Fibroblast of lung (primary cell): ENCODE measurements around the gene MSANTD2. TPM values are rescaled to one million over a fixed set of nuclear protein-coding genes. Genes with fewer than 3 reads are reported as not detected.

Source experiments
- DNase-seq, 2 donors: peaks; one replicate each; pipeline versions ENCODE4 v3.0.0 to v3.0.0-alpha.2; 2010; ENCODE audit warnings: low read depth in 2 of 2
- H2AFZ ChIP-seq: 2 replicates; pipeline ENCODE4 v1.5.1; 2012; ENCODE audit warnings: low read length, control low read depth, inconsistent platforms
- H3K27ac ChIP-seq: 2 replicates; pipeline ENCODE4 v1.5.1; 2011; ENCODE audit warnings: low read length, control low read depth; ENCODE audit not compliant: insufficient read depth
- H3K27me3 ChIP-seq: 2 replicates; pipeline ENCODE4 v1.5.1; 2011; ENCODE audit warnings: mild to moderate bottlenecking, low read length; ENCODE audit not compliant: control insufficient read depth, insufficient read depth
- H3K36me3 ChIP-seq: 2 replicates; pipeline ENCODE4 v1.5.1; 2011; ENCODE audit warnings: low read length; ENCODE audit not compliant: control insufficient read depth, insufficient read depth
- H3K4me1 ChIP-seq: 2 replicates; pipeline ENCODE4 v1.5.1; 2011; ENCODE audit warnings: low read length; ENCODE audit not compliant: control insufficient read depth, insufficient read depth; ENCODE audit errors: extremely low read depth
- H3K4me2 ChIP-seq: 2 replicates; pipeline ENCODE4 v1.5.1; 2011; ENCODE audit warnings: low read length, control low read depth; ENCODE audit not compliant: insufficient read depth; ENCODE audit errors: extremely low read depth
- H3K4me3 ChIP-seq, 4 experiments: fragments of 200-600 bp in 1 of 4; sonication (generic) in 1 of 4; replicated peaks in 1 of 4; 2 replicates each; pipeline ENCODE4 v1.5.1; 2011 to 2016; ENCODE audit warnings: low read length in 4 of 4, low read depth in 3 of 4, mild to moderate bottlenecking in 3 of 4, control low read depth in 2 of 4, inconsistent platforms in 1 of 4, mixed read lengths in 1 of 4; ENCODE audit not compliant: insufficient read depth in 1 of 4; ENCODE audit errors: control extremely low read depth in 1 of 4
- H3K79me2 ChIP-seq: 2 replicates; pipeline ENCODE4 v1.5.1; 2012; ENCODE audit warnings: mild to moderate bottlenecking, low read length, inconsistent platforms; ENCODE audit not compliant: control insufficient read depth, insufficient read depth
- H3K9ac ChIP-seq: 2 replicates; pipeline ENCODE4 v1.5.1; 2011; ENCODE audit warnings: mild to moderate bottlenecking, low read length, control low read depth; ENCODE audit not compliant: insufficient read depth
- H3K9me3 ChIP-seq: 2 replicates; pipeline ENCODE4 v1.5.1; 2012; ENCODE audit warnings: low read depth, low read length; ENCODE audit not compliant: control insufficient read depth, insufficient read depth
- H4K20me1 ChIP-seq: 2 replicates; pipeline ENCODE4 v1.5.1; 2011; ENCODE audit warnings: low read length; ENCODE audit not compliant: control insufficient read depth, insufficient read depth; ENCODE audit errors: extremely low read depth
- EZH2 ChIP-seq: IDR thresholded peaks from 2 replicates; pipeline ENCODE4 v1.5.1; 2012; ENCODE audit warnings: low read length, control low read depth, mild to moderate bottlenecking; ENCODE audit errors: missing control alignments
- polyA plus RNA-seq, 2 donors: library from polyadenylated mRNA; depleted of rRNA in 1 of 2; stranded (reverse) in 1 of 2; unstranded in 1 of 2; fragments of >200 nt; gene quantifications; 2 replicates each; pipeline ENCODE4 v1.2.1, GENCODE V29; 2011 to 2012; ENCODE audit warnings: missing spikeins in 1 of 2
- total RNA-seq: library from RNA; depleted of rRNA; stranded (reverse); fragments of >200 nt; gene quantifications from 2 replicates; pipeline ENCODE4 v1.2.1, GENCODE V29; 2014
- TF ChIP-seq, protein P1 (sequence below), 2 donors: IDR thresholded peaks in 1 of 2; conservative IDR thresholded peaks in 1 of 2; 1 replicate in 1 of 2; 2 replicates in 1 of 2; pipeline ENCODE4 v1.5.1; 2011 to 2012; ENCODE audit warnings: low read length in 2 of 2, control low read depth in 1 of 2, inconsistent platforms in 1 of 2, low read depth in 1 of 2, mild to moderate bottlenecking in 1 of 2

MSANTD2 gene
- total and polyA plus RNA-seq, 2 donors (not counting 1 experiment from before 2014, with no cell fraction given), result 6.3 to 6.6 TPM

- DNase-seq, result no peak
- TF ChIP-seq, protein P1, sequence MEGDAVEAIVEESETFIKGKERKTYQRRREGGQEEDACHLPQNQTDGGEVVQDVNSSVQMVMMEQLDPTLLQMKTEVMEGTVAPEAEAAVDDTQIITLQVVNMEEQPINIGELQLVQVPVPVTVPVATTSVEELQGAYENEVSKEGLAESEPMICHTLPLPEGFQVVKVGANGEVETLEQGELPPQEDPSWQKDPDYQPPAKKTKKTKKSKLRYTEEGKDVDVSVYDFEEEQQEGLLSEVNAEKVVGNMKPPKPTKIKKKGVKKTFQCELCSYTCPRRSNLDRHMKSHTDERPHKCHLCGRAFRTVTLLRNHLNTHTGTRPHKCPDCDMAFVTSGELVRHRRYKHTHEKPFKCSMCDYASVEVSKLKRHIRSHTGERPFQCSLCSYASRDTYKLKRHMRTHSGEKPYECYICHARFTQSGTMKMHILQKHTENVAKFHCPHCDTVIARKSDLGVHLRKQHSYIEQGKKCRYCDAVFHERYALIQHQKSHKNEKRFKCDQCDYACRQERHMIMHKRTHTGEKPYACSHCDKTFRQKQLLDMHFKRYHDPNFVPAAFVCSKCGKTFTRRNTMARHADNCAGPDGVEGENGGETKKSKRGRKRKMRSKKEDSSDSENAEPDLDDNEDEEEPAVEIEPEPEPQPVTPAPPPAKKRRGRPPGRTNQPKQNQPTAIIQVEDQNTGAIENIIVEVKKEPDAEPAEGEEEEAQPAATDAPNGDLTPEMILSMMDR (conservative IDR thresholded peaks at IDR 0.05 in 1 of 2, IDR thresholded peaks at IDR 0.05 in 1 of 2; ENCODE audit: low read depth in 1 of 2, low read length in 2 of 2), result no peak
- no peak for TF ChIP-seq EZH2
- Histone ChIP-seq H3K79me2 (no peaks in the 10 kb centered on the region), H3K36me3 (no peaks in the 10 kb centered on the region), H3K4me1 (peaks cover 7% of the 10 kb centered on the region), H2AFZ (peak overlapping the region; percentile 2), H3K27me3 (peaks cover 24% of the 10 kb centered on the region), H3K9ac (no peak overlapping the region), H3K4me3 (peak overlapping the region in 1 of 4 experiments; percentile 38), H3K4me2 (peak overlapping the region; percentile 97), H3K27ac (no peak overlapping the region), H4K20me1 (no peaks in the 10 kb centered on the region), H3K9me3 (no peaks in the 10 kb centered on the region)
Observed at GRCh38 chr11:124835918-124836317, 35.7 kb upstream of the MSANTD2 start.

GRCh38 chr11:124834526-124835180 is 34.4 kb upstream of the MSANTD2 start:
- Histone ChIP-seq H3K9ac (no peak overlapping the region), H3K79me2 (no peaks in the 10 kb centered on the region), H3K27me3 (peaks cover 15% of the 10 kb centered on the region), H3K27ac (no peak overlapping the region), H4K20me1 (no peaks in the 10 kb centered on the region), H3K4me1 (peaks cover 7% of the 10 kb centered on the region), H2AFZ (no peak overlapping the region), H3K4me2 (no peak overlapping the region), H3K36me3 (no peaks in the 10 kb centered on the region), H3K9me3 (no peaks in the 10 kb centered on the region), H3K4me3 (no peak overlapping the region)
- no peak for DNase-seq
- no peak for TF ChIP-seq EZH2
- TF ChIP-seq, protein P1 (conservative IDR thresholded peaks at IDR 0.05 in 1 of 2, IDR thresholded peaks at IDR 0.05 in 1 of 2; ENCODE audit: low read depth in 1 of 2, low read length in 2 of 2), result no peak

GRCh38 chr11:124832571-124832970 is 32.4 kb upstream of the MSANTD2 start:
- DNase-seq, result peak in 1 of 2 donors; percentile 48
- Histone ChIP-seq H3K36me3 (no peaks in the 10 kb centered on the region), H3K27me3 (peaks cover 4% of the 10 kb centered on the region), H3K4me2 (no peak overlapping the region), H3K79me2 (no peaks in the 10 kb centered on the region), H2AFZ (no peak overlapping the region), H3K27ac (no peak overlapping the region), H4K20me1 (no peaks in the 10 kb centered on the region), H3K4me3 (no peak overlapping the region), H3K9ac (no peak overlapping the region), H3K9me3 (no peaks in the 10 kb centered on the region), H3K4me1 (peaks cover 5% of the 10 kb centered on the region)
- TF ChIP-seq EZH2, result no peak
- TF ChIP-seq, protein P1 (conservative IDR thresholded peaks at IDR 0.05 in 1 of 2, IDR thresholded peaks at IDR 0.05 in 1 of 2; ENCODE audit: low read depth in 1 of 2, low read length in 2 of 2), result no peak
